Fibroblast of mammary gland (primary cell): ENCODE results near the gene PRSS38.

Experiments
- DNase-seq: peaks from one replicate; pipeline ENCODE4 v3.0.0-alpha.2; 2010; ENCODE audit warnings: low read depth
- H3K4me3 ChIP-seq: 2 replicates; pipeline ENCODE4 v1.5.1; 2011; ENCODE audit warnings: low read depth, mild to moderate bottlenecking, low read length, moderate library complexity; ENCODE audit not compliant: control insufficient read depth
- TF ChIP-seq, protein P1 (sequence below): conservative IDR thresholded peaks from 2 replicates; pipeline ENCODE4 v1.5.1; 2011; ENCODE audit warnings: low read depth, low read length, inconsistent platforms; ENCODE audit not compliant: control insufficient read depth, insufficient read depth

The PRSS38 gene

DNA sequence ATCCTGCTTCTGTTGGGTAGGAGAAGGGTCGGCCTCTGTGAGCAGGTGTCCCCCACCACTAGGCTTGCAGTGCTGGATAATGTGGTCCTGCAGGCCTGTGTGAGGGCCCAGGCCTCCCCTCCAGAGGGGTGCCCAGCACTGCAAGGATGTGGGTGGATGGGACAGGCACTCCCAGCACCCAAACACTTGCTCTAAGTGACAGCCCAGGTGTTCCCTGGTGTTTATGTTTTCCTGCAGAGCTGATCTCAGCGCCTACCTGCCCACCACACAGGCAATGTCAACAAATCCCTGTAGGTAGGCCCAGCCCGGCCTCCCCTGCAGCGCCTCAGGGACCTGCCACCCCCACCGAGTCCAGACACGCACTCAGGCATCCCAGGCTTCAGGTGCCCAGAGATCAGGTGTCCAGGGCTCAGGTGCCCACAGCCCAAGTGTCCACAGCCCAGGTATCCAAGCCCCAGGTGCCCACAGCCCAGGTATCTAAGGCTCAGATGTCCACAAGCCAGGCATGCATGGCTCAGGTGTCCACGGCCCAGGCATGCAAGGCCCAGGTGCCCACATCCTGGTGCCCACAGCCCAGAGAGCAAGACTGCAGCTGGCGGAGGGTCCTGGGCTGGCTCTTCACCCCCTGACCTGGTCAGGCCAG is 73.0 kb downstream of the PRSS38 start:
- TF ChIP-seq, protein P1, sequence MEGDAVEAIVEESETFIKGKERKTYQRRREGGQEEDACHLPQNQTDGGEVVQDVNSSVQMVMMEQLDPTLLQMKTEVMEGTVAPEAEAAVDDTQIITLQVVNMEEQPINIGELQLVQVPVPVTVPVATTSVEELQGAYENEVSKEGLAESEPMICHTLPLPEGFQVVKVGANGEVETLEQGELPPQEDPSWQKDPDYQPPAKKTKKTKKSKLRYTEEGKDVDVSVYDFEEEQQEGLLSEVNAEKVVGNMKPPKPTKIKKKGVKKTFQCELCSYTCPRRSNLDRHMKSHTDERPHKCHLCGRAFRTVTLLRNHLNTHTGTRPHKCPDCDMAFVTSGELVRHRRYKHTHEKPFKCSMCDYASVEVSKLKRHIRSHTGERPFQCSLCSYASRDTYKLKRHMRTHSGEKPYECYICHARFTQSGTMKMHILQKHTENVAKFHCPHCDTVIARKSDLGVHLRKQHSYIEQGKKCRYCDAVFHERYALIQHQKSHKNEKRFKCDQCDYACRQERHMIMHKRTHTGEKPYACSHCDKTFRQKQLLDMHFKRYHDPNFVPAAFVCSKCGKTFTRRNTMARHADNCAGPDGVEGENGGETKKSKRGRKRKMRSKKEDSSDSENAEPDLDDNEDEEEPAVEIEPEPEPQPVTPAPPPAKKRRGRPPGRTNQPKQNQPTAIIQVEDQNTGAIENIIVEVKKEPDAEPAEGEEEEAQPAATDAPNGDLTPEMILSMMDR: no peak
- DNase-seq: no peak
- no peak overlapping the region for H3K4me3 ChIP-seq

DNA sequence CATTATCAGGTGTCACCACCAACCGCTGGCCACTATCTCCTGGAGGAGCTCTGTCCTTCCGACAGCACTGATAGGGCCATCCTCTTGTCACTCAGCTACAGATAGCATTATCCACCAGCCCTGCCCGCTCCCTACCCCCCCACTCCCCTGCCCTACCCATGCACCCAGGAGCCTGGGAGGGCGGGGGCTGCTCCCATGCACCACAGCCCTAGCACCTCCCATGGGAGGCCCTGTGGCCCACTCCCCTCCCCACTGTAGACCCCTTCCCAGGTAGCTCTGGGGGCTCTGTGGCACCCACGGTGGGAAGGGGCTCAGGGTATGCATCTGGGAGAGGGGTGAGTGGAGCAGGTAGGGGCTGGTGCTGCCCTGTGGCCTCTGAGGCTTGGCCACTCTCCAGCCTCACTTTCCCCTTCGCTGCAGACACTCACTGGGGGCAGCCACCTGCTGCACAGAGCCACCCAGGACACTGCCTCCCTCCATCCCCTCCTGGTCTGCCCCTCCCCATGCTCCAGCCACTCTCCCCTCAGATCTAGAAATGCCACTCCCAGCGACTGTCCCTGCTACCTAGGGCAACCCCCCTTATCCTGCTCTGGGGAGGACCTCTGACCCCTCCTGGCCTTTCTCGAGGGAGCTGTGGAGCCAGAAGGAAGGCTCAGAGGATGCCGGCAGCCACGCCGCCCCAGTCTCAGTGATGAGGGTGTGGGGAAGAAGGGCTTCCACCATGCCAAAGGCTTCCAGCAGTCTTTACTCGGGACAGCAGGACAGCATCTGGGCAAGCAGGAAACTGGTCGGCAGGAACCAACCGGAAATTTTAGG is 73.8 kb downstream of the PRSS38 start:
- H3K4me3 ChIP-seq: no peak overlapping the region
- TF ChIP-seq, protein P1: no peak
- no peak for DNase-seq

DNA sequence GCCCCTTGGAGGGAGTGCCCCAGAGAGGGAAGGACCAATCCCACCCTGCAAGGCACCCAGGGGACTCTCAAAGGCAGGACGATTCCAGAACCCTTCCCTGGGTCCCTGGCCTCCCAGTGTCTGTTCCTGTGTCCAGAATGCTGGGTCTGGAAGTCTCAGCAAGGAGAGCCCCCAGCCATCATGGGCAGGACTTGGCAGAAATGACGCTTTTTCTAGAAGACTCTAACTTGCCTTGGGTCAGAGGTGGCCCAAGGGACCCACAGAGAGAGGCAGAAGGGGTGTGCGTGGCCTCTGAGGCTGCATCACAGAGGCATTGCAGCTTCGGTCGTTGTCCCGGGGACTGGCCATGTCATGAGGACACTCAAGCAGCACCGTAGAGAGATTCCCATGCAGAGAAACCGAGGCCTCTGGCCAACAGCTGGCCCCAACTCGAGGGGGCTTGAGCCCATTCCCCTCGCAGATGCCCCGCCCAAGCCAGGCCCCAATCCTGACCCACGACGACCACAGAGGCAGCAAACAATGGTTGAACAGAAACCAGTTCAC is 74.5 kb downstream of the PRSS38 start:
- no peak overlapping the region for H3K4me3 ChIP-seq
- TF ChIP-seq, protein P1: no peak
- DNase-seq: no peak

DNA sequence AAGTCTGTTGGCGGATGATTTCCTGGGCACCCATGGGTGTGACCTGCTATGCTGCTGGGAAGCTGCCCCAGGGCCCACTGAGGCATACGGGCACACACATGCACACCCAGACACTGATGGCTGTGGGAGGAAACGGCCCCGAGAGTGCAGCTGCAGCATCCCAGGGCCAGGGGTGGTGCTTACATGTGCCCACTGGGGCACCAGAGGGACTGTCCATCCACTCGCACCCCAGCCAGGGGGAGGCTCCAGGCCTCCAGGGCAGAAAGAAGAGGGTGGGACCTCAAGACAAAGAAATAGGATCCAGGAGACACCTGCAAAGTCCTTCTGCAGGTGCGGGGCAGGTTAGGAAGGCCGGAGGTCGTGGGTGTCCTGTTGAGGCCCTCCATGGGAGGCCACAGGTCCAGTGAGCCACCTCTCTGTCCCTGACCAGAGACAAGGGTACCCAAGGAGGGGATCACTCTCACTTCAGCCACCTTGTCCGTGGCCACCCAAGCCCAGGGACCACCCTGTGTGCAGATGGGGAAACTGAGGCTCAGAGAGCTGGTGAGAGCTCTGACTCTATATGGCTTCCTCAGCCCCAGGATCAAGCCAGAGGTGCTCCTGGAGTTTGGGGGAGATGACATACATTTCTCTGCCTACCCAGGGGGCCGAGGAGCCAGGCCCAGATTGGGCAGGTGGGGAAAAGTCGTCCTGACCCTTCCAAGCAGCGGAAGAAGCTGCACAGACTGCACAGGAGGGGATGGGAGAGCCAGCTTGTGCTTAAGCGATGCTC is 75.2 kb downstream of the PRSS38 start:
- no peak overlapping the region for H3K4me3 ChIP-seq
- DNase-seq: no peak
- TF ChIP-seq, protein P1: no peak

DNA sequence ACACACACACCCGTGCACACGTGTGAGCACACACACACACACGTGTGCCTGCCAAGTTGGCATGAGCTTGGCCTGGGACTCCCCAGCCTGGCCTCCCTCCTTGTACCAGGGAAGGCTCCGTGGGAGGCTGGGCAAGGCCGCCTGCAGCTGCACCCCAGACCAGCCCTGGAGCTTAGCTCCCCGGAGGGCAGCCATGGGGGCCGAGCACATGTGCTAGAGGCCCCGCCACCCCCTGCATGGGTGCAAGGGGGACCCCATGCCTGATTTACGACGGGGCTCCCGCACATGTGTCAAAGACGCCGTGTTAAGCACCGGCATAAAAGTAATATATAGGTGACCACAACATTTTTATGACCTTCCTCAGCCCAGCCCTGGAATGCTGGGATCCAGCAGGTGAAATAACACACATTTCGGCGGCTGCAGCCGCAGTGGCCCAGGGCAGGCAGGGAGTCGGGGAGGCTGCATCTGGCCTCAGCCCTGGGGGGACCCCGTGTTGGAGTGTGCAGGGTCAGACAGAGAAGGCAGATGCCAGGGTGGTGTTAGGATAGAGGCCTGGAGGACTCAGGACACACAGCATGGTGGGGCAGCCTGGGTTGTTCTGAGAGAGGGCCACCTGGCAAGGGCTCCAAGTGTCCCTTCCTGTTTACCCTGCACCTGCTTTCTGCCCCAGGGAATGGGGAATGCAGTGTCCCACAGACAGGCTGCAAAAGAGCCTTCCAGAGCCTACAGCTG is 75.9 kb downstream of the PRSS38 start:
- DNase-seq: no peak
- no peak overlapping the region for H3K4me3 ChIP-seq
- TF ChIP-seq, protein P1: no peak

DNA sequence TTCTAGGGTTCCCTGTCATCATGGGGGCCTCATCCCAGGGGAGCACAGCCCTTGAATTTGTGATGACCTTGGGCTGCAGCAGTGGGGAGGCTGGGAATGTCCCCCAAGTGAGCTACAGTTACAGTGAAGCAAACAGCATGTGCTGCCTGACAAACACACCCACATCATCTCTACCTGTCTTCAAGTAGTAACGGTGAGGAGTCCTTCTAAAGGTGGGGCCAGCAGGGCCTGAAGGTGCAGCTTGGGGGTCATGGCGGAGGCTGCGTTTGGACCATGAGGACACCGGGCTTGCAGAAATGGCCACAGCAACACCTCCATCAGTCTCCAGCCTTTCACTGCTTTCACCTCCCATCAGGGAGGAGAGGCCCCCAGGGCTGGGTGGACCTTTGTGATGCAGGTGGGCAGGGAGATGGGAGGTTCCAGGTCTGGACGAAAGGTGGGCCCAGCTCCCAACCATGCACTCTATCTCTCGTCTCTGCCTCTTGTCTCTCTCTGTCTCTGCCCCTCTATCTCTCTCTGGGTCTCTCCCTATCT is 76.5 kb downstream of the PRSS38 start:
- DNase-seq: no peak
- H3K4me3 ChIP-seq: no peak overlapping the region
- TF ChIP-seq, protein P1: no peak
